HFFc6 (cell line): ENCODE results near the gene ZNRD2. TPM values are rescaled to one million over a fixed set of nuclear protein-coding genes. Genes with fewer than 3 reads are reported as not detected.

ENCODE experiments used
- DNase-seq: peaks from one replicate; pipeline ENCODE4 v3.0.0-alpha.2; 2018
- H3K27ac Mint-ChIP-seq: 2 replicates; pipeline ENCODE4 v1.8.0; 2020; ENCODE audit warnings: mild to moderate bottlenecking, mixed read lengths
- H3K27me3 Mint-ChIP-seq: 2 replicates; pipeline ENCODE4 v1.8.0; 2021; ENCODE audit warnings: mild to moderate bottlenecking, moderate library complexity, mixed read lengths; ENCODE audit not compliant: insufficient read depth
- H3K36me3 Mint-ChIP-seq: 2 replicates; pipeline ENCODE4 v1.8.0; 2021; ENCODE audit warnings: low read depth, mixed read lengths
- H3K4me1 Mint-ChIP-seq: 2 replicates; pipeline ENCODE4 v1.8.0; 2020; ENCODE audit warnings: low read depth, mixed read lengths
- H3K4me3 Mint-ChIP-seq: 2 replicates; pipeline ENCODE4 v1.8.0; 2020; ENCODE audit warnings: mild to moderate bottlenecking, moderate library complexity, mixed read lengths
- H3K9me3 Mint-ChIP-seq: 2 replicates; pipeline ENCODE4 v1.8.0; 2020; ENCODE audit warnings: mild to moderate bottlenecking, mixed read lengths
- CTCF ChIP-seq: fragments of 200-600 bp; sonication (generic); IDR thresholded peaks from 2 replicates; pipeline ENCODE4 v1.5.0; 2021; ENCODE audit warnings: antibody characterized with exemption, mild to moderate bottlenecking
- total RNA-seq, 6 experiments: library from RNA; stranded (reverse); fragmentation: NEBNext Ultra II Directional; extraction: Animal tissue kit (Norgen Biotek cat#: 25700); gene quantifications; 2 replicates in 1 of 6; 3 replicates in 5 of 6; pipeline ENCODE4 v1.2.3, GENCODE V29; 2021

The ZNRD2 gene
- total RNA-seq, 6 experiments from 2014 or later = 57.7 to 72.0 (median 64.3) TPM

GRCh38 chr11:65615229-65615949 lies 45.1 kb downstream of the ZNRD2 start, which contains the start of gene PCNX3:
Gene PCNX3, plus strand, starts transcription at chr11:65615776. Its CDS starts 536 bp downstream, at chr11:65616312.
- Mint-ChIP-seq H3K27me3 (peaks cover 2% of the 10 kb centered on the region), H3K9me3 (no peaks in the 10 kb centered on the region), H3K4me1 (peaks cover 40% of the 10 kb centered on the region), H3K4me3 (peak within 1 kb of the TSS; percentile 96), H3K27ac (peak within 1 kb of the TSS; percentile 92), H3K36me3 (peaks cover 19% of the 10 kb centered on the region)
- DNase-seq = peak; percentile 100
- TF ChIP-seq CTCF = no peak

- H3K36me3 Mint-ChIP-seq = peaks cover 17% of the 10 kb centered on the region
- peak overlapping the region; percentile 96 for H3K4me3 Mint-ChIP-seq
- DNase-seq = no peak
- H3K27ac Mint-ChIP-seq = peak overlapping the region; percentile 92
- peaks cover 34% of the 10 kb centered on the region for H3K4me1 Mint-ChIP-seq
- H3K9me3 Mint-ChIP-seq = no peaks in the 10 kb centered on the region
- H3K27me3 Mint-ChIP-seq = peaks cover 2% of the 10 kb centered on the region
- TF ChIP-seq CTCF = no peak
Measured at GRCh38 chr11:65615950-65616574, 45.8 kb downstream of the ZNRD2 start.

- Mint-ChIP-seq H3K4me1 (peaks cover 28% of the 10 kb centered on the region), H3K27ac (peak overlapping the region; percentile 83), H3K4me3 (peak overlapping the region; percentile 94), H3K36me3 (peaks cover 17% of the 10 kb centered on the region), H3K9me3 (no peaks in the 10 kb centered on the region), H3K27me3 (peaks cover 2% of the 10 kb centered on the region)
- TF ChIP-seq CTCF = no peak
- DNase-seq = no peak
Measured at GRCh38 chr11:65616575-65617001, 46.3 kb downstream of the ZNRD2 start.

GRCh38 chr11:65617136-65617850 lies 47.0 kb downstream of the ZNRD2 start:
- peaks cover 1% of the 10 kb centered on the region for H3K27me3 Mint-ChIP-seq
- peaks cover 13% of the 10 kb centered on the region for H3K36me3 Mint-ChIP-seq
- TF ChIP-seq CTCF = no peak
- H3K4me1 Mint-ChIP-seq = peaks cover 21% of the 10 kb centered on the region
- no peaks in the 10 kb centered on the region for H3K9me3 Mint-ChIP-seq
- DNase-seq = no peak
- H3K27ac Mint-ChIP-seq = no peak overlapping the region
- H3K4me3 Mint-ChIP-seq = peak overlapping the region; percentile 94

GRCh38 chr11:65617990-65618751 lies 47.9 kb downstream of the ZNRD2 start:
- no peak for DNase-seq
- H3K4me1 Mint-ChIP-seq = peaks cover 12% of the 10 kb centered on the region
- H3K27me3 Mint-ChIP-seq = peaks cover 1% of the 10 kb centered on the region
- peaks cover 10% of the 10 kb centered on the region for H3K36me3 Mint-ChIP-seq
- no peak overlapping the region for H3K27ac Mint-ChIP-seq
- no peak overlapping the region for H3K4me3 Mint-ChIP-seq
- TF ChIP-seq CTCF = no peak
- no peaks in the 10 kb centered on the region for H3K9me3 Mint-ChIP-seq
